Measurements from ENCODE around the gene PALLD.

DNA sequence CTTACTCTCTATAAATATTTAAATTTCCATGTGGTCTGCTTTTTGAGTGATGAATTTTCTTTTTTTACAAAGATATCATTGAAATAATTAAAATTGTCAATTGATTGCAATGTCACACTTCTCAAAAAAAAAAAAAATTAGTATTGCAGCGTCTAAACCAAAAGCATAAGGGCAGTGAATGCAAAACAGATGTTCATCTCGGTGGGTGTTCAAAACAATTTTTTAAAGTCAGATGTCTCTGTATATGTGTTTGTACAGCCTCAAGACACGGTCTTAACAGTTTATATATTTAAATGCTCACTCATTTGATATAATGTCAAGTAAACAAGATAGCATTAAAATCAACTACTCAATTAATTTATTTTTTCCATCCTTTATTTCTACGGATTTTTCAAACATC is 52.3 kb downstream of the PALLD start:
- TF ChIP-seq, protein P1, sequence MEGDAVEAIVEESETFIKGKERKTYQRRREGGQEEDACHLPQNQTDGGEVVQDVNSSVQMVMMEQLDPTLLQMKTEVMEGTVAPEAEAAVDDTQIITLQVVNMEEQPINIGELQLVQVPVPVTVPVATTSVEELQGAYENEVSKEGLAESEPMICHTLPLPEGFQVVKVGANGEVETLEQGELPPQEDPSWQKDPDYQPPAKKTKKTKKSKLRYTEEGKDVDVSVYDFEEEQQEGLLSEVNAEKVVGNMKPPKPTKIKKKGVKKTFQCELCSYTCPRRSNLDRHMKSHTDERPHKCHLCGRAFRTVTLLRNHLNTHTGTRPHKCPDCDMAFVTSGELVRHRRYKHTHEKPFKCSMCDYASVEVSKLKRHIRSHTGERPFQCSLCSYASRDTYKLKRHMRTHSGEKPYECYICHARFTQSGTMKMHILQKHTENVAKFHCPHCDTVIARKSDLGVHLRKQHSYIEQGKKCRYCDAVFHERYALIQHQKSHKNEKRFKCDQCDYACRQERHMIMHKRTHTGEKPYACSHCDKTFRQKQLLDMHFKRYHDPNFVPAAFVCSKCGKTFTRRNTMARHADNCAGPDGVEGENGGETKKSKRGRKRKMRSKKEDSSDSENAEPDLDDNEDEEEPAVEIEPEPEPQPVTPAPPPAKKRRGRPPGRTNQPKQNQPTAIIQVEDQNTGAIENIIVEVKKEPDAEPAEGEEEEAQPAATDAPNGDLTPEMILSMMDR (IDR thresholded peaks at IDR 0.05; ENCODE audit: low read length), result no peak
- no peak for TF ChIP-seq EZH2 (IDR thresholded peaks at IDR 0.05; ENCODE audit: borderline replicate concordance, low read length)
